NCI-H446 treated with DMSO at 0.1 percent for 48 hours (cell line): ENCODE data around the gene SEH1L.
"Not testable (repeated sequence)": the region's sequence is repeated elsewhere in the genome, so short reads cannot be mapped to it uniquely, and the experiment has no call there.

Source experiments
- DNase-seq: peaks from one replicate; lab custom pipeline; 2025; lab: John Stamatoyannopoulos, UW

Gene SEH1L

GRCh38 chr18:12947285-12948049 lies at the start of gene SEH1L:
Gene SEH1L, plus strand, starts transcription at chr18:12948011. Its CDS starts 111 bp downstream, at chr18:12948122.
- peak; percentile 91 for DNase-seq

GRCh38 chr18:12901208-12901607 lies 46.6 kb upstream of the SEH1L start:
- DNase-seq, result not testable (repeated sequence)

GRCh38 chr18:12904012-12904516 lies 43.7 kb upstream of the SEH1L start:
- DNase-seq, result no peak

GRCh38 chr18:12906119-12906518 lies 41.7 kb upstream of the SEH1L start:
- DNase-seq, result no peak

- DNase-seq, result no peak
Observed at GRCh38 chr18:12906773-12907172, 41.0 kb upstream of the SEH1L start.

- DNase-seq, result no peak
Observed at GRCh38 chr18:12907258-12907925, 40.4 kb upstream of the SEH1L start.

- DNase-seq, result no peak
Observed at GRCh38 chr18:12908706-12909105, 39.1 kb upstream of the SEH1L start.

GRCh38 chr18:12911025-12911928 lies 36.5 kb upstream of the SEH1L start:
- no peak for DNase-seq

- DNase-seq, result no peak
Observed at GRCh38 chr18:12911929-12912703, 35.7 kb upstream of the SEH1L start.

- no peak for DNase-seq
Observed at GRCh38 chr18:12921178-12921577, 26.6 kb upstream of the SEH1L start.

GRCh38 chr18:12922266-12922665 lies 25.5 kb upstream of the SEH1L start:
- DNase-seq, result no peak

- DNase-seq, result no peak
Observed at GRCh38 chr18:12924616-12925015, 23.2 kb upstream of the SEH1L start.

GRCh38 chr18:12928206-12928605 lies 19.6 kb upstream of the SEH1L start:
- no peak for DNase-seq

GRCh38 chr18:12928641-12929040 lies 19.2 kb upstream of the SEH1L start:
- no peak for DNase-seq

GRCh38 chr18:12929477-12930083 lies 18.2 kb upstream of the SEH1L start:
- no peak for DNase-seq

GRCh38 chr18:12930376-12930775 lies 17.4 kb upstream of the SEH1L start:
- no peak for DNase-seq

GRCh38 chr18:12930908-12931307 lies 16.9 kb upstream of the SEH1L start:
- no peak for DNase-seq

- no peak for DNase-seq
Observed at GRCh38 chr18:12933327-12933726, 14.5 kb upstream of the SEH1L start.

GRCh38 chr18:12934454-12935071 lies 13.2 kb upstream of the SEH1L start:
- DNase-seq, result peak; percentile 14

- no peak for DNase-seq
Observed at GRCh38 chr18:12939162-12939561, 8.6 kb upstream of the SEH1L start.

- DNase-seq, result no peak
Observed at GRCh38 chr18:12943215-12943614, 4.6 kb upstream of the SEH1L start.
